Ovary (tissue), 3 donors: Measurements from ENCODE around the gene SCIN.

ENCODE experiments used
- EP300 ChIP-seq: sonication (generic); formaldehyde crosslinking; IDR thresholded peaks from one replicate; pipeline ENCODE4 v1.6.1; 2017; ENCODE audit warnings: antibody characterized with exemption
- POLR2A ChIP-seq: fragments of 450-650 bp; IDR thresholded peaks from one replicate; pipeline ENCODE4 v1.6.1; 2017; ENCODE audit warnings: antibody characterized with exemption, mild to moderate bottlenecking, moderate library complexity
- TF ChIP-seq, protein P1 (sequence below), 3 donors: fragments of 450-650 bp in 2 of 3; fragments of 200-600 bp in 1 of 3; IDR thresholded peaks; one replicate each; pipeline versions ENCODE4 v1.5.1 to v1.8.0; 2016 to 2022; ENCODE audit warnings: antibody characterized with exemption in 3 of 3, mild to moderate bottlenecking in 1 of 3
- donor health status: DM: no; HTN: no; CAD: no.

DNA sequence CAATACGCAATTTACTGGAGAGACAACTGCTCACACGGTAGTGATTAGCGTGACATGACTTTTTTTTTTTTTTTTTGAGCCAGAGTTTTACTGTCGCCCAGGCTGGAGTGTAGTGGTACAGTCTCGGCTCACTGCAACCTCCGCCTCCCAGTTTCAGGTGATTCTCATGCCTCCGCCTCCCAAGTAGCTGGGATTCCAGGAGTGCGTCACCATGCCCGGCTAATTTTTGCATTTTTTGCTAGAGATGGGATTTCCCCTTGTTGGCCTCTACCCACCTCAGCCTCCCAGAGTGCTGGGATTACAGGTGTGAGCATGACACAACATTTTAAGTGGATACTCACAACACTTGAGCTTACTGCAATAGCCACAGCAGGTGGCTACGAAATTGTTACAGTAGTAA lies 128.8 kb downstream of the SCIN start:
- TF ChIP-seq, protein P1, sequence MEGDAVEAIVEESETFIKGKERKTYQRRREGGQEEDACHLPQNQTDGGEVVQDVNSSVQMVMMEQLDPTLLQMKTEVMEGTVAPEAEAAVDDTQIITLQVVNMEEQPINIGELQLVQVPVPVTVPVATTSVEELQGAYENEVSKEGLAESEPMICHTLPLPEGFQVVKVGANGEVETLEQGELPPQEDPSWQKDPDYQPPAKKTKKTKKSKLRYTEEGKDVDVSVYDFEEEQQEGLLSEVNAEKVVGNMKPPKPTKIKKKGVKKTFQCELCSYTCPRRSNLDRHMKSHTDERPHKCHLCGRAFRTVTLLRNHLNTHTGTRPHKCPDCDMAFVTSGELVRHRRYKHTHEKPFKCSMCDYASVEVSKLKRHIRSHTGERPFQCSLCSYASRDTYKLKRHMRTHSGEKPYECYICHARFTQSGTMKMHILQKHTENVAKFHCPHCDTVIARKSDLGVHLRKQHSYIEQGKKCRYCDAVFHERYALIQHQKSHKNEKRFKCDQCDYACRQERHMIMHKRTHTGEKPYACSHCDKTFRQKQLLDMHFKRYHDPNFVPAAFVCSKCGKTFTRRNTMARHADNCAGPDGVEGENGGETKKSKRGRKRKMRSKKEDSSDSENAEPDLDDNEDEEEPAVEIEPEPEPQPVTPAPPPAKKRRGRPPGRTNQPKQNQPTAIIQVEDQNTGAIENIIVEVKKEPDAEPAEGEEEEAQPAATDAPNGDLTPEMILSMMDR (IDR thresholded peaks at IDR 0.05), result no peak
- TF ChIP-seq POLR2A (no peak), EP300 (no peak)
